PC-3 (cell line): ENCODE results near the gene TRAK1. TPM values are rescaled to one million over a fixed set of nuclear protein-coding genes. Genes with fewer than 3 reads are reported as not detected.

ENCODE experiments used
- ATAC-seq: fragments of 200-7000 bp; cut with Tn5 transposase; 2 replicates; pipeline ENCODE4 v1.9.1; 2020; ENCODE audit warnings: mild to moderate bottlenecking, moderate library complexity
- BruUV-seq: library from RNA; stranded (reverse); fragments of 400-500 nt; replicated peaks from 2 replicates; lab custom pipeline; 2021; lab: Mats Ljungman, UMichigan
- CTCF ChIA-PET: fragments of 300-600 bp; sonication (Branson Sonifier 250); formaldehyde crosslinking; loops from one replicate; lab custom pipeline; 2022; ENCODE audit warnings: antibody characterized with exemption; lab: Charles Lee
- POLR2A ChIA-PET: fragments of 300-600 bp; sonication (Branson Sonifier 250); formaldehyde crosslinking; loops from one replicate; lab custom pipeline; 2022; ENCODE audit warnings: antibody characterized with exemption; ENCODE audit not compliant: unreplicated experiment; lab: Charles Lee
- DNase-seq: peaks from one replicate; pipeline ENCODE4 v3.0.0-alpha.2; 2015
- H2AFZ ChIP-seq: fragments of 300-600 bp; sonication (generic); 2 replicates; pipeline ENCODE4 v1.6.0; 2016; ENCODE audit warnings: antibody characterized with exemption, low read length
- H3F3A ChIP-seq: fragments of 300-600 bp; sonication (generic); one replicate; pipeline ENCODE4 v1.6.0; 2017; ENCODE audit warnings: antibody characterized with exemption, low read length, control low read depth, mild to moderate bottlenecking; ENCODE audit not compliant: unreplicated experiment
- H3K27ac ChIP-seq: fragments of 300-600 bp; sonication (generic); 2 replicates; pipeline ENCODE4 v1.5.1; 2016; ENCODE audit warnings: mild to moderate bottlenecking, low read length
- H3K27me3 ChIP-seq: fragments of 300-600 bp; sonication (generic); 2 replicates; pipeline ENCODE4 v1.6.1; 2016; ENCODE audit warnings: low read length, mixed read lengths
- H3K36me3 ChIP-seq: fragments of 300-600 bp; sonication (generic); 2 replicates; pipeline ENCODE4 v1.6.1; 2016; ENCODE audit warnings: low read depth, mixed run types, low read length, mixed read lengths
- H3K4me1 ChIP-seq: fragments of 300-600 bp; sonication (generic); 2 replicates; pipeline ENCODE4 v1.5.1; 2016; ENCODE audit warnings: low read length; ENCODE audit not compliant: insufficient read depth
- H3K4me2 ChIP-seq: fragments of 300-600 bp; sonication (generic); 2 replicates; pipeline ENCODE4 v1.6.0; 2016; ENCODE audit warnings: low read length
- H3K4me3 ChIP-seq: fragments of 300-600 bp; sonication (generic); 2 replicates; pipeline ENCODE4 v1.5.1; 2016; ENCODE audit warnings: mild to moderate bottlenecking, low read length, mixed read lengths
- H3K79me2 ChIP-seq: fragments of 300-600 bp; sonication (generic); 2 replicates; pipeline ENCODE4 v1.6.1; 2017; ENCODE audit warnings: low read length, mixed read lengths
- H3K9ac ChIP-seq: fragments of 300-600 bp; sonication (generic); 2 replicates; pipeline ENCODE4 v1.6.0; 2016; ENCODE audit warnings: mild to moderate bottlenecking, low read length
- H3K9me2 ChIP-seq: fragments of 300-600 bp; sonication (generic); replicated peaks from 2 replicates; pipeline ENCODE4 v1.6.1; 2016; ENCODE audit warnings: mixed run types, low read length, mixed read lengths
- H3K9me3 ChIP-seq: fragments of 300-600 bp; sonication (generic); 2 replicates; pipeline ENCODE4 v1.6.1; 2016; ENCODE audit warnings: low read length, mixed read lengths
- H4K20me1 ChIP-seq: fragments of 300-600 bp; sonication (generic); 2 replicates; pipeline ENCODE4 v1.6.1; 2016; ENCODE audit warnings: low read length, mixed read lengths
- EZH2 ChIP-seq: fragments of 300-600 bp; sonication (generic); IDR thresholded peaks from one replicate; pipeline ENCODE4 v1.6.1; 2017; ENCODE audit warnings: antibody characterized with exemption, mild to moderate bottlenecking, low read length; ENCODE audit not compliant: unreplicated experiment
- EZH2phosphoT487 ChIP-seq: fragments of 300-600 bp; sonication (generic); IDR thresholded peaks from 2 replicates; pipeline ENCODE4 v1.6.1; 2018; ENCODE audit warnings: mild to moderate bottlenecking, antibody characterized with exemption, low read length, borderline replicate concordance
- intact Hi-C: fragments of 100-400 bp; cut with micrococcal nuclease; formaldehyde crosslinking; loops from 2 replicates; pipeline ENCODE4 v1.9.0; 2023
- total RNA-seq: library from RNA; depleted of rRNA; stranded (reverse); fragments of >200 nt; gene quantifications from 2 replicates; pipeline ENCODE4 v1.2.3, GENCODE V29; 2014
- TF ChIP-seq, protein P1 (sequence below): fragments of 300-600 bp; sonication (generic); conservative IDR thresholded peaks from 2 replicates; pipeline ENCODE4 v1.5.1; 2017; ENCODE audit warnings: antibody characterized with exemption, low read depth, mild to moderate bottlenecking, low read length

Gene TRAK1
- total RNA-seq, 1 experiment from 2014 or later, result 23.4 TPM

DNA sequence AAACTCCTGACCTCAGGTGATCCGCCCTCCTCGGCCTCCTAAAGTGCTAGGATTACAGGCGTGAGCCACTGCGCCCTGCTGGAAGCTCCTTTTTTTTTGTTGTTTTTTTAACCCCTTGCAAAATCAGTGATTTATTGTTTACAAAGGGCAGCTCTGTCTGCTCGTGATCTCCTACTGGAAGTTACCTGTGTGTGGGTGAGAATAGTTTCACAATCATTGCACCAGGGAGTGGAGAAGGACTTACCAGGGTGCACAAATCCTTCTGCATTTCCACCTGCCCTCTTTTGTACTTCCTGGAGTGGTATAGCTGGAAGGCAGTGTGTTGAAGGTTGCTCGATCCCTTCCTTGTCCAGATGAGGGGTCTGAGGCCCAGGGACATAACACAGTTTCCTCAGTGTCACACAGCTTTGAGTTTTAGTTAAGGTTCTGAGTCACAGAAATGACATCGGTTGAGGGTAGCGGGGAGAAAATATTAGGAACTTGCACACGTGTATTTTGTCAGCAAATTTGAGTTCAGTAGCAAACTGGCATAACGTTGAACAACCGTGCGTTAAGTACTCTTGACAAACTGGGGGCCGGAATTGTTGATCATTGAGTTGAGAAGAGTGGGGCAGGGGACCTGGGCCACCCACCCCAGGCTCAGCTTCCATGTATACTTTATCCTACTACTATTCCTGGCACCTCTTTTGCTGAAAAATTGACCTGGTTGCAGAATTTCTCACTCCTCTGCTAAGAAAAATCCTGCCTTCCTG is 11.3 kb upstream of the TRAK1 start:
- no peaks in the 10 kb centered on the region for H3K9me3 ChIP-seq
- H3K4me3 ChIP-seq, result peak overlapping the region; percentile 11; the same call in 1 of the 2 replicates
- CTCF ChIA-PET, result no interaction called here
- intact Hi-C loops, result loop anchor here (1.0 to 2.0 kb wide), 2 partner anchors 8 to 17 kb away; no protein-coding TSS in a partner anchor
- DNase-seq (peak; percentile 66), ATAC-seq (peak; percentile 37)
- H2AFZ ChIP-seq, result no peak overlapping the region
- peak overlapping the region; percentile 33 for H3K9ac ChIP-seq
- no peaks in the 10 kb centered on the region for H3K27me3 ChIP-seq
- peaks cover 68% of the 10 kb centered on the region for H3K79me2 ChIP-seq
- peak overlapping the region; percentile 85 for H3K27ac ChIP-seq
- H3F3A ChIP-seq, result peaks cover 8% of the 10 kb centered on the region
- TF ChIP-seq EZH2phosphoT487 (no peak), EZH2 (no peak)
- TF ChIP-seq, protein P1, sequence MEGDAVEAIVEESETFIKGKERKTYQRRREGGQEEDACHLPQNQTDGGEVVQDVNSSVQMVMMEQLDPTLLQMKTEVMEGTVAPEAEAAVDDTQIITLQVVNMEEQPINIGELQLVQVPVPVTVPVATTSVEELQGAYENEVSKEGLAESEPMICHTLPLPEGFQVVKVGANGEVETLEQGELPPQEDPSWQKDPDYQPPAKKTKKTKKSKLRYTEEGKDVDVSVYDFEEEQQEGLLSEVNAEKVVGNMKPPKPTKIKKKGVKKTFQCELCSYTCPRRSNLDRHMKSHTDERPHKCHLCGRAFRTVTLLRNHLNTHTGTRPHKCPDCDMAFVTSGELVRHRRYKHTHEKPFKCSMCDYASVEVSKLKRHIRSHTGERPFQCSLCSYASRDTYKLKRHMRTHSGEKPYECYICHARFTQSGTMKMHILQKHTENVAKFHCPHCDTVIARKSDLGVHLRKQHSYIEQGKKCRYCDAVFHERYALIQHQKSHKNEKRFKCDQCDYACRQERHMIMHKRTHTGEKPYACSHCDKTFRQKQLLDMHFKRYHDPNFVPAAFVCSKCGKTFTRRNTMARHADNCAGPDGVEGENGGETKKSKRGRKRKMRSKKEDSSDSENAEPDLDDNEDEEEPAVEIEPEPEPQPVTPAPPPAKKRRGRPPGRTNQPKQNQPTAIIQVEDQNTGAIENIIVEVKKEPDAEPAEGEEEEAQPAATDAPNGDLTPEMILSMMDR, result no peak
- no peaks in the 10 kb centered on the region for H3K9me2 ChIP-seq
- POLR2A ChIA-PET, result interaction anchor here (0.6 to 0.7 kb wide), 4 partner anchors 18 to 562 kb away, joined by 3 to 6 read pairs (median 4); no protein-coding TSS in a partner anchor
- H4K20me1 ChIP-seq, result no peaks in the 10 kb centered on the region
- H3K4me1 ChIP-seq, result peaks cover 41% of the 10 kb centered on the region
- BruUV-seq, result no TSS peak
- peaks cover 5% of the 10 kb centered on the region; the same call in 1 of the 2 replicates for H3K36me3 ChIP-seq
- H3K4me2 ChIP-seq, result peak overlapping the region; percentile 69

DNA sequence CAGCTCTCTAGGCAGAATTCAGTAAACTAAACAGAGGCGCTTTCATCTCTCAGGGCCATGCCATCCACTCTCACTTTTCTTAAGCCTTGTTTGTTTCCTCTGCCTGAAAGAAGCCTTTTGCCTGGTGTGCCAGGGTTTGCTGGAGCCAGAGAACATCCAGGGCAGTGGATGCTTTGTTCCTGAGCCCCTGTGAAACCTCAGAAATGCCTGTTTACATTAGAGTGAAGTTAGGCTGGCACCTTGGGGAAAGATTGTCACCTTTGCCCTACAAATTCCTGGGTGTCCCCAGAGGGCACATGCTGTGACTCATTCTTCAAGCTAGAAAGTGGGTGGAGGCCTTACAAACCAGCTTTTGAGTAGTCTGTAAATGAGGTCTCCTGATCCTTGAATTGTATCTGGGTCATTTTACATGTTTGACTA is 10.7 kb upstream of the TRAK1 start:
- Histone ChIP-seq H3K9me2 (no peaks in the 10 kb centered on the region), H3F3A (peaks cover 8% of the 10 kb centered on the region), H3K9me3 (no peaks in the 10 kb centered on the region), H3K27me3 (no peaks in the 10 kb centered on the region), H3K4me3 (peak overlapping the region; percentile 18; the same call in 1 of the 2 replicates), H2AFZ (no peak overlapping the region), H3K27ac (peak overlapping the region; percentile 85), H3K9ac (peak overlapping the region; percentile 41), H3K4me2 (peak overlapping the region; percentile 69), H3K79me2 (peaks cover 66% of the 10 kb centered on the region), H3K4me1 (peaks cover 42% of the 10 kb centered on the region), H3K36me3 (peaks cover 5% of the 10 kb centered on the region; the same call in 1 of the 2 replicates), H4K20me1 (no peaks in the 10 kb centered on the region)
- ChIA-PET CTCF (no interaction called here), POLR2A (interaction anchor here (0.6 to 0.7 kb wide), 3 partner anchors 18 to 562 kb away, joined by 3 to 6 read pairs (median 4); no protein-coding TSS in a partner anchor)
- peak; percentile 88 for ATAC-seq
- no TSS peak for BruUV-seq
- intact Hi-C loops, result loop anchor here (1.0 to 2.0 kb wide), 2 partner anchors 8 to 16 kb away; no protein-coding TSS in a partner anchor
- TF ChIP-seq EZH2 (no peak), EZH2phosphoT487 (no peak)
- TF ChIP-seq, protein P1, result no peak
- DNase-seq, result peak; percentile 95
